HG03039 (cell line): ENCODE results near the gene EMC6.

Source experiments
- ATAC-seq: cut with Tn5 transposase; IDR thresholded peaks from one replicate; pipeline ENCODE4 v1.9.1; 2021; ENCODE audit warnings: mild to moderate bottlenecking, moderate library complexity; ENCODE audit not compliant: unreplicated experiment

Gene EMC6

GRCh38 chr17:3668279-3669084 lies at the start of gene EMC6, which contains the start of gene TAX1BP3:
EMC6 (plus strand) TSS chr17:3668812; CDS start chr17:3669147, 335 bp downstream.
TAX1BP3 (minus strand) TSS chr17:3668578; CDS start chr17:3668526, 52 bp downstream.
- peak; percentile 74 for ATAC-seq

- no peak for ATAC-seq
Measured at GRCh38 chr17:3621146-3621720, 47.4 kb upstream of the EMC6 start.

GRCh38 chr17:3622977-3623594 lies 45.5 kb upstream of the EMC6 start:
- no peak for ATAC-seq

GRCh38 chr17:3626831-3627768 lies 41.5 kb upstream of the EMC6 start:
- ATAC-seq = no peak

GRCh38 chr17:3627769-3628167 lies 40.8 kb upstream of the EMC6 start:
- ATAC-seq = no peak

- ATAC-seq = no peak
Measured at GRCh38 chr17:3630781-3631180, 37.8 kb upstream of the EMC6 start.

GRCh38 chr17:3632287-3632686 lies 36.3 kb upstream of the EMC6 start:
- ATAC-seq = no peak

- no peak for ATAC-seq
Measured at GRCh38 chr17:3635474-3636153, 33.0 kb upstream of the EMC6 start.

GRCh38 chr17:3636154-3636907 lies 32.3 kb upstream of the EMC6 start, which contains the start of the genes CTNS and SHPK:
CTNS (plus strand) TSS chr17:3636760; CDS start chr17:3640207, 3,447 bp downstream.
SHPK (minus strand) TSS chr17:3636250; CDS start chr17:3636219, 31 bp downstream.
- ATAC-seq = peak; percentile 93

- peak; percentile 5 for ATAC-seq
Measured at GRCh38 chr17:3636908-3637373, 31.7 kb upstream of the EMC6 start.

GRCh38 chr17:3639981-3640596 lies 28.5 kb upstream of the EMC6 start:
- no peak for ATAC-seq

- no peak for ATAC-seq
Measured at GRCh38 chr17:3641014-3641413, 27.6 kb upstream of the EMC6 start.

GRCh38 chr17:3641717-3642486 lies 26.7 kb upstream of the EMC6 start:
- no peak for ATAC-seq

- ATAC-seq = no peak
Measured at GRCh38 chr17:3643889-3644349, 24.7 kb upstream of the EMC6 start.

- ATAC-seq = no peak
Measured at GRCh38 chr17:3645310-3645709, 23.3 kb upstream of the EMC6 start.

- ATAC-seq = no peak
Measured at GRCh38 chr17:3647251-3647650, 21.4 kb upstream of the EMC6 start.

GRCh38 chr17:3647769-3648555 lies 20.6 kb upstream of the EMC6 start:
- ATAC-seq = no peak
